Gastrocnemius medialis (tissue), 4 donors: Measurements from ENCODE around the gene NT5DC2. TPM values are rescaled to one million over a fixed set of nuclear protein-coding genes. Genes with fewer than 3 reads are reported as not detected.
A peak's percentile ranks its signal among the peaks of the same experiment; 100 is the strongest.

ENCODE experiments used
- ATAC-seq, 2 donors: fragments of 150-250 bp; one replicate each; pipeline ENCODE4 v1.9.1; 2016
- DNase-seq, 2 donors: peaks; one replicate each; pipeline ENCODE4 v3.0.0-alpha.2; 2019
- H3K27ac ChIP-seq, 4 donors: fragments of 200-600 bp; sonication (generic); 1 replicate in 1 of 4; 2 replicates in 3 of 4; pipeline ENCODE4 v1.5.1; 2016 to 2018; ENCODE audit warnings: mild to moderate bottlenecking in 2 of 4, moderate library complexity in 1 of 4
- H3K27me3 ChIP-seq, 3 donors: fragments of 200-600 bp; sonication (generic) in 2 of 3; 1 replicate in 1 of 3; 2 replicates in 2 of 3; pipeline versions ENCODE4 v1.5.1 to v1.6.0; 2016 to 2019; ENCODE audit warnings: mild to moderate bottlenecking in 1 of 3, moderate library complexity in 1 of 3
- H3K36me3 ChIP-seq, 2 donors: fragments of 200-600 bp; sonication (generic) in 1 of 2; one replicate each; pipeline ENCODE4 v1.5.1; 2017 to 2018
- H3K4me1 ChIP-seq, 2 donors: fragments of 200-600 bp; sonication (generic) in 1 of 2; one replicate each; pipeline ENCODE4 v1.5.1; 2016 to 2017; ENCODE audit warnings: mild to moderate bottlenecking in 2 of 2
- H3K4me3 ChIP-seq, 4 donors: fragments of 200-600 bp; sonication (generic) in 3 of 4; 1 replicate in 1 of 4; 2 replicates in 3 of 4; pipeline ENCODE4 v1.5.1; 2016 to 2019; ENCODE audit warnings: mild to moderate bottlenecking in 2 of 4
- H3K9me3 ChIP-seq, 3 donors: fragments of 200-600 bp; sonication (generic) in 2 of 3; 1 replicate in 1 of 3; 2 replicates in 2 of 3; pipeline ENCODE4 v1.5.1; 2016 to 2019
- POLR2A ChIP-seq, 2 donors: fragments of 450-650 bp; IDR thresholded peaks; one replicate each; pipeline ENCODE4 v1.6.1; 2017; ENCODE audit warnings: antibody characterized with exemption in 2 of 2, mild to moderate bottlenecking in 2 of 2, moderate library complexity in 2 of 2
- in situ Hi-C, 4 donors: fragments of 200-750 bp; cut with MboI; loops; one replicate each; pipeline versions ENCODE4 v1.15.0 to v1.8.0; 2017; ENCODE audit warnings: low sequenced_read_pairs in 4 of 4
- intact Hi-C: fragments of 100-400 bp; cut with DNase I; formaldehyde crosslinking; loops from one replicate; pipeline ENCODE4 v1.15.1; 2023; ENCODE audit warnings: low total_unique reads
- total RNA-seq, 4 donors: library from RNA; depleted of rRNA; stranded (reverse); fragments of >200 nt; gene quantifications; one replicate each; pipeline versions ENCODE4 v1.1.0 to v1.2.3, GENCODE V29; 2016
- TF ChIP-seq, protein P1 (sequence below), 5 experiments: fragments of 450-650 bp in 3 of 5; fragments of 200-600 bp in 2 of 5; sonication (generic) in 2 of 5; IDR thresholded peaks in 4 of 5; conservative IDR thresholded peaks in 1 of 5; 1 replicate in 4 of 5; 2 replicates in 1 of 5; pipeline ENCODE4 v1.5.1; 2016 to 2019; ENCODE audit warnings: antibody characterized with exemption in 5 of 5, mild to moderate bottlenecking in 3 of 5, moderate library complexity in 3 of 5

The NT5DC2 gene
- total RNA-seq, 4 donors from 2014 or later = 4.4 to 14.7 (median 8.1) TPM

DNA sequence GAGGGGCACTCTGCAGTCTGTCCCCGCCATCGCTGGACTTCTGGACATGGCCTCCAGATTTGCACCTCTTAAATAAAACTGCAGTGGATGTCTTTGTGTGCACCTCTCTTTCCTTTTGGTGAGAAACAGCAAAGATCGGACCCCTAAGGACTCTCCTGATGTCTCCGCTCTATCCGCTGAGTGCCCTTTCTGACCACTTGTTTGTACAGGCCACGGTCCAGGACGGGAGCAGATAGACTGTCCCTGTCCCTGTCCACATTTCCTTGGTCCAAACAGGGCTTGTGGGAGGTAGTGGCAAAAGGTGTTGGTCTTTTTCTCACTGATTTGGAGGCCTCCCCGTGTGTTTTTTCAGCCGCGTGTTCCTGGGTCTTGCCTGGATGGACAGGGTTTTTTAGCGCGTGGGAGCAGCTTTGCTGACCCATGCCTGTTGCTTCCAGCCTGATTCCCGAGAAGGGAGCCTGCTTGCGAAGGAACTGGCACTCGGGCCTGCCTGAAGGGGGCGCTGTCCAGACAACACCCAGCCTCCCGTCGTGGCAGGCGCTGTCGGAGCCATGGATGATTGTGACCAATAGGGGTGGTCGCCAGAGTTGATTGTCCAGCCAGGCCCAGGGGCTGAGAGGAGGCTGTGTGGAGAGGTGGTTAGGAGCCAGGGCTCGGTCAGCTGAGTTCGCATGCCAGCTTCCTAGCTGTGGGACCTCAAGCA lies 51.7 kb downstream of the NT5DC2 start:
- Histone ChIP-seq H3K4me1 (peaks cover 21 to 22% of the 10 kb centered on the region in 2 donors), H3K36me3 (peaks cover 0 to 69% of the 10 kb centered on the region in 2 donors), H3K9me3 (no peaks in the 10 kb centered on the region), H3K27me3 (no peaks in the 10 kb centered on the region), H3K4me3 (no peak overlapping the region), H3K27ac (peak overlapping the region in 3 of 4 donors; percentile 82 to 86 (median 84))
- intact Hi-C loops = no loop called here
- DNase-seq (no peak), ATAC-seq (no peak)
- in situ Hi-C loops = no loop called here
- TF ChIP-seq, protein P1, sequence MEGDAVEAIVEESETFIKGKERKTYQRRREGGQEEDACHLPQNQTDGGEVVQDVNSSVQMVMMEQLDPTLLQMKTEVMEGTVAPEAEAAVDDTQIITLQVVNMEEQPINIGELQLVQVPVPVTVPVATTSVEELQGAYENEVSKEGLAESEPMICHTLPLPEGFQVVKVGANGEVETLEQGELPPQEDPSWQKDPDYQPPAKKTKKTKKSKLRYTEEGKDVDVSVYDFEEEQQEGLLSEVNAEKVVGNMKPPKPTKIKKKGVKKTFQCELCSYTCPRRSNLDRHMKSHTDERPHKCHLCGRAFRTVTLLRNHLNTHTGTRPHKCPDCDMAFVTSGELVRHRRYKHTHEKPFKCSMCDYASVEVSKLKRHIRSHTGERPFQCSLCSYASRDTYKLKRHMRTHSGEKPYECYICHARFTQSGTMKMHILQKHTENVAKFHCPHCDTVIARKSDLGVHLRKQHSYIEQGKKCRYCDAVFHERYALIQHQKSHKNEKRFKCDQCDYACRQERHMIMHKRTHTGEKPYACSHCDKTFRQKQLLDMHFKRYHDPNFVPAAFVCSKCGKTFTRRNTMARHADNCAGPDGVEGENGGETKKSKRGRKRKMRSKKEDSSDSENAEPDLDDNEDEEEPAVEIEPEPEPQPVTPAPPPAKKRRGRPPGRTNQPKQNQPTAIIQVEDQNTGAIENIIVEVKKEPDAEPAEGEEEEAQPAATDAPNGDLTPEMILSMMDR (IDR thresholded peaks at IDR 0.05 in 4 of 5, conservative IDR thresholded peaks at IDR 0.05 in 1 of 5) = peak in 2 of 5 experiments; percentile 33 to 34
- no peak for TF ChIP-seq POLR2A (IDR thresholded peaks at IDR 0.05)

DNA sequence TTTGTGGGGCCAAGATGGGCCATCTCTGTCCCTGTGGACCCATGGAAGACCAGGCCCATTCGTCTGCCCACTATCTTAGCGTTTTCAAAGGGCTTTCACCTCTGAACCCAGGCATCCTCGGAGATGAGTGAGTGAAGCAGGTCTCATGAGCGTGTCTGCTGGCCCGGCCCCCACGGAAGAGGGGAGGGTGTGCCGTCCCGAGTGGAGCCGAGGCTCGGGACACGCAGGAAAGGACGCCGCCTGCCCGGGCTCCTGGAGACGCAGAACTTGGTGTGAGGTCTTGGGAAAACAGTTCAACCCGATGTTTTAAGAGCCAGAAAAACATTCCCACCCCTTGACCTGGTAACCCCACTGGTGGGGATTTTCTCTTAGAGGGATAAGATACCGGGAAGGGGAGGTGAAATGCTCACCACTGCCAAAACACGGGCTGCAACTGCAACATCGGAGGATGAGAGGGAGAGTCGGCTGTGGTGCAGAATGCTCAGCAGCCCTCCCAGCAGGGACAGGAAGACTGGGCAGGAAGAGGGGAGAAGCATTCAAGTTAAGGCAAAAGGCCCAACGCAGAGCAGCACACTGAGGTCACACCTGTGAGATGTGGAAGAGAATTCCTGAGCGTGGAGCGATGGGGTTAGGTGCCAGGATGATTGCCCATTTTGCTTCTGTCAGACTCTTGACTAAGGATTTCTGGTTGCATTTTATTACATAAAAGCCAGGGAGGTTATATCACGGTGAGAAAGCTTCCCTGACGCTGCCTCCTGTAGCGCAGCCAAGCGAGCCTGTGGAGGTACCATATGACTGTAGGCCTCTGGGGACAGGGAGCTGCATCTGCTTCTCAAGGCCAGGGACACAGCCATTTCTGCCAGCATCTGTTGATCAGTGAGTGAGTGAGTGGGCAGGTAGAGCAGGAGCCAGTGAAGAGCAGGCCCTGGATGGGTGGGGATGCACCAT lies 52.6 kb downstream of the NT5DC2 start:
- no peaks in the 10 kb centered on the region for H3K9me3 ChIP-seq
- no peak for DNase-seq
- no peak overlapping the region for H3K27ac ChIP-seq
- peaks cover 21 to 22% of the 10 kb centered on the region in 2 donors for H3K4me1 ChIP-seq
- in situ Hi-C loops = no loop called here
- intact Hi-C loops = no loop called here
- no peaks in the 10 kb centered on the region for H3K27me3 ChIP-seq
- H3K36me3 ChIP-seq = peaks cover 0 to 70% of the 10 kb centered on the region in 2 donors
- no peak overlapping the region for H3K4me3 ChIP-seq
- TF ChIP-seq, protein P1 (IDR thresholded peaks at IDR 0.05 in 4 of 5, conservative IDR thresholded peaks at IDR 0.05 in 1 of 5) = no peak
- no peak for TF ChIP-seq POLR2A (IDR thresholded peaks at IDR 0.05)
- ATAC-seq = no peak

DNA sequence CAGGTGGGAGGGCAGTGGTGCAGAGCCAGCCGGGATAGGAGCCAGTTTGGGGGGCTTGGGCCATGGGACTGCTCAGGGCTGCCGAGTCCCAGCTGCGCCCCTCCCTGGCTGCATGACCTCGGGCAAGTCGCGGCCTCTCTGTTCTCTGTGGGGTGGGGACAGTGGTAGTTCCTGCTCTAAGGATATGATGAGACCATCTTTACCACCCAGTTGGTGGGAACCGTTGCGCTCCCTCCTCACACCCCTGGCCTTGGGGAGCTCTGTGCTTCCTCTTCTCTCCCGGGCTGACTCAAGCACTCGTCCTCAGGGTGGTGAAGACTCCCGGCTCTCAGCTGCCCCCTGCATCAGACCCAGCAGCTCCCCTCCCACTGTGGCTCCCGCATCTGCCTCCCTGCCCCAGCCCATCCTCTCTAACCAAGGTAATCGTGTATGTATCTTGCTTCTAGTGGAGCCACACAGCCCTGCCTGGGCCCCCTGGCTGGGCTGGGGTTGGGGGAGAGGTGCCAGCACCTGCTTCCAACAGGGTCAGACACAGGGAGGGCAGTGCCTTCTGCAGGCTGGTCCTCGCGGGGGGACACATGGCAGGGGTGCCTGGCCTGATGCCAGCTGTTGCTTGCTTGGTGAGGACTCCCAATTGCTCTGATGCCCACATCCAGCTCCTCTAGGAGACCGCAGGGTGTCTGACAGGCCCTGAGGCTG lies 53.6 kb downstream of the NT5DC2 start:
- no peaks in the 10 kb centered on the region for H3K9me3 ChIP-seq
- DNase-seq = no peak
- no peaks in the 10 kb centered on the region for H3K27me3 ChIP-seq
- H3K4me1 ChIP-seq = peaks cover 19 to 22% of the 10 kb centered on the region in 2 donors
- no peak overlapping the region for H3K4me3 ChIP-seq
- no peak overlapping the region for H3K27ac ChIP-seq
- peaks cover 0 to 75% of the 10 kb centered on the region in 2 donors for H3K36me3 ChIP-seq
- in situ Hi-C loops (no loop called here), intact Hi-C loops (no loop called here)
- ATAC-seq = no peak
- TF ChIP-seq, protein P1 (IDR thresholded peaks at IDR 0.05 in 4 of 5, conservative IDR thresholded peaks at IDR 0.05 in 1 of 5) = no peak
- no peak for TF ChIP-seq POLR2A (IDR thresholded peaks at IDR 0.05)

DNA sequence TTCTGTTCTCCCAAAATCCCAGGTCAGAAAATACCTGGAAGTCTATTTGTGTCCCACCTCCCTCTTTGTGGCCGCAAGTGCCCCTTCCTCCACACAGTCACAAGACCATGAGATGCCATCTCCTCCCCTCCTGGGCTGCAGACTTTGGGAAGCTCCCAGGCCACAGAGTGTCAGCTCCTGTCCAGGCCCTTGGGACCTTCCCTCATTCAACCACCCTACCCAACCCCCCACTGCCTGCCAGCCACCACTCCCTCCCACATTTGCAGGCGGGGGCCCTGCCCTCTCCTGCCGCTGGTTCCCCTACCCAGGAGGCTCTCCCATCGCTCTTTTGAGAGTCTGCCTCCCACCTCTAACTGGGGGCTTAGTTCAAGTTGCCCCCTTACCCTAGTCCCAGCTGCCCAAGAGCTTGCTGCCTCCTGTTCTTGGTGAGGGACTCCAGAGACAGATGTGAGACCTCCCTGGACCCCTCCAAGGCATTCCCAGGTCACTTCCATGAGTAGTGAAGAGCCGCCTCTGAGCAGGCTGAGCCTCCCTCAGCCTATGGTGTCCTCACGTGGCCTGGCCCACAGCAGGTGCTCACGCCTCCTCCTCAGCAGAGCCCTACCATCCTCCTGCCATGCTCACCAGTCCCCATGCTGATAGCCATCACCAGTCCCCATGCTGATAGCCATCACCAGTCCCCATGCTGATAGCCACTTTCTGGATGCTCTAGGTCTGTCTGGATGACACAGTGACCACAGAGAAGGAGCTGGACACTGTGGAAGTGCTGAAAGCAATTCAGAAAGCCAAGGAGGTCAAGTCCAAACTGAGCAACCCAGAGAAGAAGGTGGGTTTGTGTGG lies 54.4 kb downstream of the NT5DC2 start:
- DNase-seq (no peak), ATAC-seq (no peak)
- Histone ChIP-seq H3K27ac (no peak overlapping the region), H3K36me3 (peaks cover 0 to 82% of the 10 kb centered on the region in 2 donors), H3K4me3 (no peak overlapping the region), H3K4me1 (peaks cover 12 to 14% of the 10 kb centered on the region in 2 donors), H3K9me3 (no peaks in the 10 kb centered on the region), H3K27me3 (no peaks in the 10 kb centered on the region)
- intact Hi-C loops (no loop called here), in situ Hi-C loops (no loop called here)
- TF ChIP-seq, protein P1 (IDR thresholded peaks at IDR 0.05 in 4 of 5, conservative IDR thresholded peaks at IDR 0.05 in 1 of 5) = no peak
- TF ChIP-seq POLR2A (IDR thresholded peaks at IDR 0.05) = no peak
